Activated T-cell treated with anti-CD3 and anti-CD28 coated beads for 24 hours (primary cell): Measurements from ENCODE around the gene MTHFD1L.
"Not testable (repeated sequence)": the region's sequence is repeated elsewhere in the genome, so short reads cannot be mapped to it uniquely, and the experiment has no call there.

Experiments used
- DNase-seq: peaks from one replicate; pipeline ENCODE4 v3.0.0-alpha.2; 2020; ENCODE audit warnings: low read depth

Gene MTHFD1L

GRCh38 chr6:151095538-151096254 lies 230.2 kb downstream of the MTHFD1L start:
- DNase-seq = no peak

DNA sequence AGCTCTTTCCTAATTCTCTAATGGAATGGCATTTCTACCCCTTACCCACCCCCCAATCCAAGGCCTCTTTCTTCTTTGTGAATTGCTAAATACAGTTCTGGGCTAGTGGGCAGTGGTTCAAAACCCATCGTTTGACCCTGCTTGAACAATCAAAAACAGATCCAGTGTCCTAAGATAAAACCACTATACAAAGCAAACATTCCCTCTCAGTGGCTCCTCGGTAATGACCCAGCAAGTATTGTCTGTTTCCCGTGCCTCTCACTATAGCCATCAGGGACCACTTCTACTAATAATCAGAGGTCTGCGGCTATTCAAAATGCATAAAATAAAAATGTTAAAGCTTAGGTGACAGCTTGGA lies 230.7 kb downstream of the MTHFD1L start:
- DNase-seq = no peak

DNA sequence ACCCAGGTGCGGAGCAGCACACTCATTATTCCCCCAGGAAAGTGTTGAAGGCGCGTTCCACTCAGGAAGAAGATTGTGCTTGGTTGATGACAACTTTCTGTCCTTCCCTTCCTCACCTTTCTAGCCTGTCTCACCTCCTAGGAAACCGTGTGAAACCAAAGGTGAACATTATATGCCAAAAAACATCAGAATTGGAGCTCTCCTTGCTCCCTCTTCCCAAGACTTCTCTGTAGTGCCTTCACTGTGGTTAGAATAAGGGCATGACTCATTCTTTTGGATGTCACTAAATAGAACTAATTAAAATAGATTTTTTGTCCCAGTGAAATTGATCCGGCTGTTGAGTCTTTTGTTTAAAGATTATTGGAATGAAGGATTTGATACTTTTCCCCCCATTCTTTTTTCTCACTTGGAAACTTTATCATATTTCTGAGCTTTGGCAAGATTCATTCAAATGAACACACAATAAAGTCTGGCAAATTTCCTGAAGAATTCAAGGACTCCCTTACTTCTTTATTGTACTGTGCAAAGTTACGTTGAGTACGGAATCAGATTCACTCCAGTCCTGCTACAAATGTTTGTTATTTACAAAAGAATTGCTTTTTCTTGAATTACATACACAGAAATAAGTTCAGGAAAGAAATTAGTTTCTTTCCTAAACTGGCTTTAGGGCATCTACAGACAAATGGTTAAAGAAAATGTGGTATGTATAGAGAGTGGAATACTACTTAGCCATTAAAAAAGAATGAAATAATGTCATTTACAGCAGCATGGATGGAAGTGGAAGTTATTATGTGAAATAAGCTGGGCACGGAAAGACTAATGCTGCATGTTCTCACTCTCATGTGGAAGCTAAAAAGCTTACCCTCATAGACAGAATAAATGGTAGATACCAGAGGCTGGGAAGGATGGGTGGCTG lies 231.4 kb downstream of the MTHFD1L start:
- no peak for DNase-seq

DNA sequence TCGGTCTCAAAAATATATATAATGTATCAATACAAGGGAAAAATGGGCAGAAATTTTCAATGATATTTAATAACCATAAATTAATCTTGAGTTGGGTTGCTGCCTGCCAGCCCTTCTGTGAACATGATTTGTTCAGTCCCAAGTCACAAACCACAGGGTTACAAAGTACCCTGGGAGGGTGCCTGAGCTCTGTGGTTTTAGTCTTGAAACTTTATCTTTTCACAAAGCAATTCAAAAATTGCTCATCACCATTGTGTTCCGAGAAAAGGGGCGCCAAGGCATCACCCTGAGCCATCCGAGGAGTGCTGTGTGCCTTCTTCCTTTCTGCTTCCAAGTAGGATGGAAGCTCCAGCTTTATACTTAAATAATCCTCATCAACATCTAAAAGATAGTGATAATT lies 232.7 kb downstream of the MTHFD1L start:
- no peak for DNase-seq

- no peak for DNase-seq
These were observed 234.8 kb downstream of the MTHFD1L start for GRCh38 chr6:151100326-151100725.

DNA sequence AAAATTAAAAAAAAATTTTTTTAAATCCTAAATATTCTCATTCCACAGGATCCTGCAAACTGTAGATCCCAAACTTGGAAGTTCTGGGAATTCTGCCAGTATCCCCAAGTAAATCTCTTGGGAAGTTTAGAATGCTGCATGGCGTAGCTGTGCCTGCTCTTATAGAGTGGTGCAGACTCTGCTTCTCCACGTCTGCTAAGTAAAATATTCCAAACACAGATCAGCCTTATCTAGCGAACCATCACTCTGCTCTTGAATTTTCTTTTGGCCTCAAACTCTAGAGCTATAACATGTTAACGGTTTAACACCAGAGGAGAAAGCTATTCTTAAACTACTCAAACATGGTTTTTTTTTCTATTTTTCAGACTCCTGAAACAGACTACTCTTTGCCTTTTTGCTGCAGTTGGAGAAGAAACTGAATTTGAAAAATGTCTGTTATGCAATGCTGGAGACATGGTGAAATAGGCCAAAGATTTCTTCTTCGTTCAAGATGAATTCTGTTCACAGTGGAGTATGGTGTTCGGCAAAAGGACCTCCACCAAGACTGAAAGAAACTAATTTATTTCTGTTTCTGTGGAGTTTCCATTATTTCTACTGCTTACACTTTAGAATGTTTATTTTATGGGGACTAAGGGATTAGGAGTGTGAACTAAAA lies 235.8 kb downstream of the MTHFD1L start:
- no peak for DNase-seq

GRCh38 chr6:151101816-151102694 lies 236.6 kb downstream of the MTHFD1L start:
- no peak for DNase-seq

- no peak for DNase-seq
These were observed 237.8 kb downstream of the MTHFD1L start for GRCh38 chr6:151103266-151103665.

GRCh38 chr6:151107897-151108427 lies 242.5 kb downstream of the MTHFD1L start:
- no peak for DNase-seq

GRCh38 chr6:151108548-151108947 lies 243.0 kb downstream of the MTHFD1L start:
- DNase-seq = no peak

DNA sequence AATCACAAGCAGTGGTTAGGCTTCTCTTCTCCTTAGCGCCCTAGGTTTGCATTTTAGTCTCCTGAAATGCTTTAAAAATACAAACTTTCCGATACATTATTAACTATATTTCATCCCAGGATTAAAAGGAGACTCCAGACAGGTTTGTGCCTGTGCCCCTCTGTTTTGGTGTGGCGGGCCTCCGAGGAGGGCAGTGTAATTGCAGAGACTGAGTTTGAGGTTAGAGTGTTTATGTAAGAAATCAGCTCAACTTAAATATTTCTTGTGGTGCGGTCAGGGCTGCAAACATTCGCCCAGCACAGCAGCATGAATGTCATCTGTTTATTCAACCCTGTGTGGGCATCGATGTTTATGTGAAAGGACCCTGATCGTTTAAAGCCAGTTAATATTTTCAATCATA lies 243.9 kb downstream of the MTHFD1L start:
- no peak for DNase-seq

DNA sequence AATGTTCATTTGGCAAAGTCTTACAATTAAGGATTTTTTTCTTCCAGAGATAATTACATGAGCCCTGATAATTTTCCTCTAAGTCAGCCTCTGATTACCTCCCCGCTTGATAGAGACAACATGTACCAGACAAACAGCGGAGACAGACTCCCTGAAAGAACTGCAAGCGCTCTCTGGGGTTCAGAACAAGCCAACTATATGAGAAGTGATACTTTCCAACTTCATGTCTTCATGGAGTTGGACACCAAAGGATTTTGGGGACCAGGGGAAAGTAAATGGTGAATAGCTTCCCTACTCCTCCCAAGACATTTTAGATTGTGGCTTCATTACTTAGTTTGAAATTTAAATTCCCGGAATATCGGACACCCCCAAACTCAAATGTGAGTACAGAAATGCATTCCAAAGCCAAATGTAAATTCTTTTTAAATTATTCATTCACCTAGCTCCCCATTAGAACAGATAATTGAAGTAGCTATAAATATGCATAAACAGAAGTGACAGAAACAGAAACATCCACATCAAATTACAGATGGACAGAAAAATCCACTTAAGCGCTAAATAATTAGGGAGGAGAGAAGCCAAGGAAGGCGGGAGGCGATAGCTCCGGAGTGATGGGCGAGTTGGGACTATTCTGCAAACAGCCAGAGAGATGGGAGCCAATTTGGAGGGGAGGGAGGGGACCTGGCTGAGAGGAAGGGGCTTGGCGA lies 244.5 kb downstream of the MTHFD1L start:
- DNase-seq = no peak

DNA sequence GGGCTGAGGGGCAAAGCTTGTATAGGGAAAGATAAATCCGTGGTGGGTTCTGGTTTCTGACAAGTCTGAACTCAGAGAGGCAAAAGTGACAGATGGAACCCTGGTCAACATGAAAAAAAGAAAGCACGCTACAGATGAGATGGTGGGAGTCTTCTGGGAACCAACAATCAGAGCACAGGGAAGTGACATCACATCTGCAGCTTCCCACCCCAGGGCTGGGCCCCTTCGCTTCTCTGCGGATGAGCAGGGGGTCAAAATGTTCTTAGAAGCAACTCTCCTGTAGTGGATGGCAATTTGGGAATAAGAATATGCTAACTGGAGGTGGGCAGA lies 245.0 kb downstream of the MTHFD1L start:
- DNase-seq = no peak

DNA sequence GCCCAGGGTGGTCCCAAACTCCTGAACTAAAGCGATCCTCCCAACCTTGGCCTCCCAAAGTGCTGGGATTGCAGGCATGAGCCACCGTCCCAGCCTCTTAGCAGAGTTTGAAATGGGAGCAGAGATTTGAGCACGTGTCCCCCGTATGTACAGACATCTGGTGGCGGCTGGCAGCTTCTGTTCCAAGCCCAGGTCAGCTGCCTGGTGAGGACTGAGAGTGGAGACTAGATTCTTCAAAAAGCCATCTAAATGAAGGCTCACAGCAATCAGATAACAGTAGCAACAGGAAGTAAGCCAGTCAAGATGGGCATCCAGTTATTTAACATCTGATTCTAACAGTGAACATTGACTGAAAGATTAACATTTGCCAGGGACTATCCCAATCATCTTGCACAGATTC lies 246.2 kb downstream of the MTHFD1L start:
- no peak for DNase-seq

- no peak for DNase-seq
These were observed 246.6 kb downstream of the MTHFD1L start for GRCh38 chr6:151112130-151112529.

DNA sequence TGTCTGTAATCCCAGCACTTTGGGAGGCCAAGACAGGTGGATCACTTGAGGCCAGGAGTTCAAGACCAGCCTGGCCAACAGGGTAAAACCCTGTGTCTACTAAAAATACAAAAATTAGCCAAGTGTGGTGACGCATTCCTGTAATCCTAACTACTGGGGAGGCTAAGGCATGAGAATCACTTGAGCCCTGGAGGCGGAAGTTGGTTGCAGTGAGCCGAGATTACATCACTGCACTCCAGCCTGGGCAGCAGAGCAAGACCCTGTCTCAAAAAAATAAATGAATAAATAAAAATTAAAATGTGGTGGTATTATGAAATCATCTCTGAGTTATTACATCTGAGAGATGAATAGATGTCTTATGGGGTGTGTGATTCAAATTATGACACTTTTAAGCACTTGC lies 247.4 kb downstream of the MTHFD1L start:
- not testable (repeated sequence) for DNase-seq

DNA sequence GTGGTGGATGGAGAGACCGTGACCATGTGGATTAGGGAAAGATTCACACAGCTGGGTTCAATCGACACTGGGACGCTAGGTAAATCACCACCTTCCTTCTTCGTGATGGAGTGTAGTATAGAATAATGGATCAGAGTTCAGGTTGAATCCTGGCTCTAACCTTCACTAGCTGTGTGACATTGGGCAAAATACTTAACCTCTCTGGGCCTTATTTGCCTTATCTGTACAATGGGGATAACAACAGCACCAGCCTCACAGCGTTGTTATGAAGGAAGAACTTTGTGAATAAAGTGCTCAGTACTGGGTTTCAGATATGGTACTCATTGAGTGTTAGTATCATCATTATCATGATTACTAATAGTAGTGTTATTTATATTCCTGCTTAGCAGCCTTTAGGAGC lies 248.1 kb downstream of the MTHFD1L start:
- DNase-seq = no peak

DNA sequence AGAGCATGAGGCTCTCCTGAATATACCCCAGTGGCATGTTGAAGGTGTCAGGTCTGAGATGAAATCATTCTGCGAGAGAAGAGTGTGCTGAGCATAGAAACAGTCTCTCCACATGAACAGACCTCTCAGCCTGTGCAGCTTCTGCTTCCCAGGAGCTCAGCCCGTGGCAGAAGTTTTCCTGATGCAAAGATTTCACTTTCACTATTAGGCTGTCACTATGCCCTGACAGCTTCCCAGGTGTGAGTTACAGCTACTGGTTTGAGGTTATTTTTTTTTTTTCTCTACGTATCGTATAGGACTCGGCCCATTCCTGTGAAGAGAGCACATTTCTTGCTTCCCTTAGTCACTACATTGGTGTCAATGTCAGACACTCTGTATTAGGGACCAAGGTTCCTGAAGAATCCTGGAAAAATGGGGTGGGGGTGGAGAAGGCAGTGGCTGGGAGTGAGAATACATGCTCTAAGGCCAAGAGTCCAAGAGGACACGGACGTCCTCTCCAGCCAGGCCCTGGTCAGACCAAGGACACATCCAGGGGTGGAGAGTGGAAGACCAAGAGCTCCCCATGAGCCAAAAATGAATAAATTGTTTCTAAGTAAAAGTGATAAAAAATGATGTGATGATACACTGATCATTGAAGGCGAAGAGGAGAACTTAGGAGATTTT lies 253.1 kb downstream of the MTHFD1L start:
- no peak for DNase-seq

- DNase-seq = no peak
These were observed 254.5 kb downstream of the MTHFD1L start for GRCh38 chr6:151119823-151120524.

GRCh38 chr6:151121900-151122299 lies 256.4 kb downstream of the MTHFD1L start:
- no peak for DNase-seq
